A549 (cell line): ENCODE data around the gene BORCS6. TPM values are rescaled to one million over a fixed set of nuclear protein-coding genes. Genes with fewer than 3 reads are reported as not detected.

Experiments used
- ATAC-seq, 2 experiments: fragments of 200-7000 bp in 1 of 2; fragments of >200 bp in 1 of 2; cut with Nextera tagmentation in 1 of 2; cut with Tn5 transposase in 1 of 2; 3 replicates each; pipeline versions ENCODE4 v1.8.0 to v1.9.1; 2018 to 2020; ENCODE audit warnings: mild to moderate bottlenecking in 1 of 2, moderate library complexity in 1 of 2
- CTCF ChIA-PET: fragments of 300-600 bp; sonication (Branson Sonifier 250); formaldehyde crosslinking; extraction: SDS; loops from one replicate; lab custom pipeline; 2021; ENCODE audit warnings: antibody characterized with exemption, inconsistent platforms; lab: Yijun Ruan, JAX
- POLR2A ChIA-PET: fragments of 350-600 bp; formaldehyde crosslinking; extraction: SDS; loops from one replicate; lab custom pipeline; 2021; ENCODE audit warnings: antibody characterized with exemption, inconsistent platforms; lab: Yijun Ruan, JAX
- DNase-seq, 2 experiments: peaks; one replicate each; pipeline versions ENCODE4 v3.0.0 to v3.0.0-alpha.2; 2011 to 2016; ENCODE audit warnings: low read depth in 1 of 2, low spot score in 1 of 2
- FAIRE-seq: peaks from 2 replicates; lab custom pipeline; 2011; peaks lifted over from hg19 to GRCh38; lab: Jason Lieb, UNC
- H3K27ac ChIP-seq, 2 experiments: fragments of >200 bp; sonication (Bioruptor Twin); formaldehyde crosslinking; 3 replicates each; pipeline ENCODE4 v1.5.1; 2016 to 2017
- H3K4me1 ChIP-seq: fragments of >200 bp; sonication (Bioruptor Twin); formaldehyde crosslinking; 3 replicates; pipeline ENCODE4 v1.6.1; 2016
- H3K4me2 ChIP-seq: fragments of >200 bp; sonication (Bioruptor Twin); formaldehyde crosslinking; 3 replicates; pipeline ENCODE4 v1.6.1; 2016
- H3K4me3 ChIP-seq: fragments of >200 bp; sonication (Bioruptor Twin); formaldehyde crosslinking; 3 replicates; pipeline ENCODE4 v1.5.1; 2016
- H3K9me3 ChIP-seq: fragments of >200 bp; sonication (Bioruptor Twin); formaldehyde crosslinking; 3 replicates; pipeline ENCODE4 v1.6.1; 2016
- BHLHE40 ChIP-seq: IDR thresholded peaks from 2 replicates; pipeline ENCODE4 v1.6.1; 2012; ENCODE audit warnings: low read depth, low read length, inconsistent platforms
- CBX8 ChIP-seq: fragments of 200-600 bp; sonication (generic); IDR thresholded peaks from 2 replicates; pipeline ENCODE4 v1.6.1; 2016
- CHD2 ChIP-seq: fragments of 150-350 bp; IDR thresholded peaks from 2 replicates; pipeline ENCODE4 v1.6.1; 2014; ENCODE audit warnings: low read length; ENCODE audit not compliant: partially characterized antibody
- EP300 ChIP-seq, 2 experiments: fragments of >200 bp; sonication (Bioruptor Twin); formaldehyde crosslinking; IDR thresholded peaks; 2 replicates in 1 of 2; 3 replicates in 1 of 2; pipeline ENCODE4 v1.6.1; 2016 to 2017
- GATA3 ChIP-seq: IDR thresholded peaks from 2 replicates; pipeline ENCODE4 v1.6.1; 2012; ENCODE audit warnings: borderline replicate concordance
- HEYL ChIP-seq: fragments of 250-450 bp; sonication (Bioruptor Pico); IDR thresholded peaks from 2 replicates; pipeline ENCODE4 v1.8.0; 2021; ENCODE audit warnings: mild to moderate bottlenecking, moderate library complexity
- HOXB5 ChIP-seq: fragments of 250-450 bp; sonication (Bioruptor Pico); IDR thresholded peaks from 2 replicates; pipeline ENCODE4 v1.5.0; 2020; ENCODE audit warnings: mild to moderate bottlenecking, moderate library complexity
- JUN ChIP-seq, 2 experiments: fragments of >200 bp; sonication (Bioruptor Twin); formaldehyde crosslinking; IDR thresholded peaks; 2 replicates in 1 of 2; 3 replicates in 1 of 2; pipeline ENCODE4 v1.6.1; 2016 to 2017
- JUNB ChIP-seq: fragments of >200 bp; sonication (Bioruptor Twin); formaldehyde crosslinking; IDR thresholded peaks from 2 replicates; pipeline ENCODE4 v1.6.1; 2016
- KDM1A ChIP-seq: fragments of 200-600 bp; sonication (generic); IDR thresholded peaks from 2 replicates; pipeline ENCODE4 v1.6.1; 2016; ENCODE audit warnings: low read depth, mild to moderate bottlenecking
- MAZ ChIP-seq: fragments of 150-350 bp; IDR thresholded peaks from 2 replicates; pipeline ENCODE4 v1.6.1; 2014; ENCODE audit warnings: antibody characterized with exemption, low read depth, low read length, borderline replicate concordance
- MYC ChIP-seq: IDR thresholded peaks from 2 replicates; pipeline ENCODE4 v1.6.1; 2012; ENCODE audit warnings: mild to moderate bottlenecking, inconsistent platforms, low read length, improper control_type of control experiment, borderline replicate concordance
- NFE2L2 ChIP-seq: fragments of 150-350 bp; conservative IDR thresholded peaks from 2 replicates; pipeline ENCODE4 v1.6.1; 2014; ENCODE audit warnings: low read length
- NPAS2 ChIP-seq: fragments of 250-450 bp; sonication (Bioruptor Pico); IDR thresholded peaks from 2 replicates; pipeline ENCODE4 v1.8.0; 2022; ENCODE audit warnings: mild to moderate bottlenecking, moderate library complexity, borderline replicate concordance
- POLR2A ChIP-seq: IDR thresholded peaks from 2 replicates; pipeline ENCODE4 v1.6.1; 2012; ENCODE audit warnings: mild to moderate bottlenecking, low read length
- POLR2AphosphoS2 ChIP-seq: conservative IDR thresholded peaks from 2 replicates; pipeline ENCODE4 v1.6.1; 2012; ENCODE audit warnings: low read length, improper control_type of control experiment, inconsistent platforms
- RAD21 ChIP-seq, 2 experiments: fragments of >200 bp in 1 of 2; sonication (Bioruptor Twin) in 1 of 2; formaldehyde crosslinking in 1 of 2; IDR thresholded peaks in 1 of 2; conservative IDR thresholded peaks in 1 of 2; 2 replicates in 1 of 2; 3 replicates in 1 of 2; pipeline ENCODE4 v1.6.1; 2012 to 2018; ENCODE audit warnings: inconsistent platforms in 1 of 2
- RARB ChIP-seq: fragments of 250-450 bp; sonication (Bioruptor Pico); IDR thresholded peaks from 2 replicates; pipeline ENCODE4 v1.8.0; 2021; ENCODE audit warnings: mild to moderate bottlenecking, moderate library complexity
- RFX5 ChIP-seq: fragments of 450-650 bp; IDR thresholded peaks from 2 replicates; pipeline ENCODE4 v1.7.1; 2014; ENCODE audit warnings: antibody characterized with exemption, mild to moderate bottlenecking, moderate library complexity
- SMC3 ChIP-seq: fragments of >200 bp; sonication (Bioruptor Twin); formaldehyde crosslinking; IDR thresholded peaks from 3 replicates; pipeline ENCODE4 v1.6.1; 2018; ENCODE audit warnings: inconsistent platforms
- TFCP2L1 ChIP-seq: fragments of 250-450 bp; sonication (Bioruptor Pico); IDR thresholded peaks from 2 replicates; pipeline ENCODE4 v1.5.0; 2021; ENCODE audit warnings: mild to moderate bottlenecking
- ZC3H11A ChIP-seq: fragments of 450-650 bp; IDR thresholded peaks from 2 replicates; pipeline ENCODE4 v1.6.1; 2014; ENCODE audit warnings: antibody characterized with exemption, mild to moderate bottlenecking
- ZFP36 ChIP-seq: fragments of 450-650 bp; IDR thresholded peaks from 2 replicates; pipeline ENCODE4 v1.6.1; 2014; ENCODE audit warnings: borderline replicate concordance; ENCODE audit not compliant: partially characterized antibody
- ZNF302 ChIP-seq: fragments of 250-450 bp; sonication (Bioruptor Pico); IDR thresholded peaks from 2 replicates; pipeline ENCODE4 v1.9.0; 2021; ENCODE audit warnings: inconsistent platforms, mild to moderate bottlenecking, moderate library complexity
- WGBS: methylation state at CpG from one replicate; pipeline ENCODE4 v1.1.6; 2017; ENCODE audit errors: missing lambda C conversion rate; 5-methylcytosine and 5-hydroxymethylcytosine counted together
- polyA plus RNA-seq, 4 experiments: library from polyadenylated mRNA; depleted of rRNA in 3 of 4; stranded (reverse); fragments of >200 nt; fragmentation: RNase III in 1 of 4; extraction: RNeasy Plus Mini Kit Qiagen cat#74134 plus additional on column Dnase treatment in 1 of 4; gene quantifications; 2 replicates in 3 of 4; 3 replicates in 1 of 4; pipeline ENCODE4 v1.2.3, GENCODE V29; 2011 to 2017
- TF ChIP-seq, protein P1 (sequence below): fragments of 450-650 bp; IDR thresholded peaks from 2 replicates; pipeline ENCODE4 v1.6.1; 2014; ENCODE audit warnings: antibody characterized with exemption
- TF ChIP-seq, protein P2 (sequence below): IDR thresholded peaks from 2 replicates; pipeline ENCODE4 v1.6.1; 2012
- TF ChIP-seq, protein P3 (sequence below): fragments of >200 bp; sonication (Bioruptor Twin); formaldehyde crosslinking; IDR thresholded peaks from 2 replicates; pipeline ENCODE4 v1.6.1; 2016
- TF ChIP-seq, protein P4 (sequence below): fragments of 200-600 bp; sonication (generic); IDR thresholded peaks from 2 replicates; pipeline ENCODE4 v1.6.1; 2016; ENCODE audit warnings: antibody characterized with exemption, mild to moderate bottlenecking, moderate library complexity
- TF ChIP-seq, protein P5 (sequence below): fragments of >200 bp; sonication (Bioruptor Twin); formaldehyde crosslinking; IDR thresholded peaks from 3 replicates; pipeline ENCODE4 v1.6.1; 2016
- TF ChIP-seq, protein P6 (sequence below): IDR thresholded peaks from 2 replicates; pipeline ENCODE4 v1.6.1; 2012; ENCODE audit warnings: low read depth, borderline replicate concordance
- TF ChIP-seq, protein P7 (sequence below): IDR thresholded peaks from 2 replicates; pipeline ENCODE4 v1.6.1; 2012

The BORCS6 gene
- polyA plus RNA-seq, 2 of the 4 experiments (the other 2 are of a cell fraction): 3.0 to 6.6 TPM

DNA sequence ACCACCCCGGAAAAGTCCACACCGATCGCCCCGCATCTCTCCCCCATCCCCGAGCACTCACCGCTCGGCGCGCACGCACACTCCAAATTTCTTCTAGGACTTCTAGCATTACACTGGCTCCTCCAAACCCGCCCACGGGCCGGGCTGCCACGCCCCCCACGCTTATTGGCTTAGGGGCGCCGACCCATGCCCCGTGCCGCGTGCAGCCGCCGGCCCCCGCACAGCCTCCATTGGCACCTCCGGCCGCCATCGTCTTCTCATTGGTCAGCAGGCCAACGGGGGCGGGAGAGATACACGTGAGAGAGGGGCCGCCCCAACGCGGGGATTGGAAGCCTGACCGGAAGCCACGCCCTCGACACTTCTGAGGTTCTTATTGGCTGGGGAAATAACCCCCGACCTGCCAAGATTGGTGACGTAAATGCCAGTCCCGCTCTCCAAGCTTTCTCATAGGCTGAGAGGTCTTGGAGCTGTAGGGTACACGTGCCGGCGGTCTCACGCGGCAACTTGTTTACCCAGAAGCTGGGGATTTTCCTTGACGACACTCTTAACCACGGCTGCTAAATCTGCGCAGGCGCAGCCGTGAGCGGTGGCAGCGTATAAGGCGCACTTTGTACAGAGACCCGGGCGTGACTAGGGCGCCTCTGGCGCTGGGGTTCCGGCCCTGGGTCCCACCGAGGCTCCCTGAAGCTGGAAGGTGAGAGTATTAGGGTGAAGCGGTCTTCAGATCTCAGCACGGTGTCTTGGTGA is 33.6 kb downstream of the BORCS6 start:
- peak overlapping the region; percentile 65 for H3K4me3 ChIP-seq
- peaks cover 55% of the 10 kb centered on the region for H3K4me1 ChIP-seq
- H3K4me2 ChIP-seq: peak overlapping the region; percentile 91
- H3K9me3 ChIP-seq: no peaks in the 10 kb centered on the region
- POLR2A ChIA-PET: interaction anchor here (0.6 to 2.4 kb wide), 22 partner anchors 14 to 795 kb away, joined by 3 to 43 read pairs (median 5); partner anchors contain the start of genes BORCS6, CTC1, HES7 and SLC25A35
- WGBS: under 1% methylated on average over 55 of the region's 59 CpGs
- DNase-seq: peak; percentile 100
- TF ChIP-seq MYC (peak; percentile 56), POLR2A (peak; percentile 54), CBX8 (no peak), HEYL (CRISPR knock-in tag) (no peak), HOXB5 (CRISPR knock-in tag) (no peak), EP300 (IDR thresholded peaks at IDR 0.05) (no peak), TFCP2L1 (CRISPR knock-in tag) (no peak), SMC3 (no peak), RAD21 (conservative IDR thresholded peaks at IDR 0.05 in 1 of 2, IDR thresholded peaks at IDR 0.05 in 1 of 2) (peak; percentile 33 to 40; a peak in 2 of 5 replicates), JUNB (no peak), RFX5 (peak; percentile 88), RARB (no peak), KDM1A (no peak), GATA3 (peak; percentile 72), BHLHE40 (peak; percentile 92), ZFP36 (no peak), NPAS2 (CRISPR knock-in tag) (peak; percentile 100), JUN (IDR thresholded peaks at IDR 0.05) (peak; percentile 25 to 89; a peak in 3 of 5 replicates), NFE2L2 (peak; percentile 27; the same call in 1 of the 2 replicates), CHD2 (peak; percentile 24), ZC3H11A (no peak), MAZ (peak; percentile 61; the same call in 1 of the 2 replicates), POLR2AphosphoS2 (no peak; the same call in 1 of the 2 replicates), ZNF302 (CRISPR knock-in tag) (no peak)
- TF ChIP-seq, protein P1, sequence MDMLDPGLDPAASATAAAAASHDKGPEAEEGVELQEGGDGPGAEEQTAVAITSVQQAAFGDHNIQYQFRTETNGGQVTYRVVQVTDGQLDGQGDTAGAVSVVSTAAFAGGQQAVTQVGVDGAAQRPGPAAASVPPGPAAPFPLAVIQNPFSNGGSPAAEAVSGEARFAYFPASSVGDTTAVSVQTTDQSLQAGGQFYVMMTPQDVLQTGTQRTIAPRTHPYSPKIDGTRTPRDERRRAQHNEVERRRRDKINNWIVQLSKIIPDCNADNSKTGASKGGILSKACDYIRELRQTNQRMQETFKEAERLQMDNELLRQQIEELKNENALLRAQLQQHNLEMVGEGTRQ: peak; percentile 81
- TF ChIP-seq, protein P2, sequence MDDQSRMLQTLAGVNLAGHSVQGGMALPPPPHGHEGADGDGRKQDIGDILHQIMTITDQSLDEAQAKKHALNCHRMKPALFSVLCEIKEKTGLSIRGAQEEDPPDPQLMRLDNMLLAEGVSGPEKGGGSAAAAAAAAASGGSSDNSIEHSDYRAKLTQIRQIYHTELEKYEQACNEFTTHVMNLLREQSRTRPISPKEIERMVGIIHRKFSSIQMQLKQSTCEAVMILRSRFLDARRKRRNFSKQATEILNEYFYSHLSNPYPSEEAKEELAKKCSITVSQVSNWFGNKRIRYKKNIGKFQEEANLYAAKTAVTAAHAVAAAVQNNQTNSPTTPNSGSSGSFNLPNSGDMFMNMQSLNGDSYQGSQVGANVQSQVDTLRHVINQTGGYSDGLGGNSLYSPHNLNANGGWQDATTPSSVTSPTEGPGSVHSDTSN: peak; percentile 90
- TF ChIP-seq, protein P3, sequence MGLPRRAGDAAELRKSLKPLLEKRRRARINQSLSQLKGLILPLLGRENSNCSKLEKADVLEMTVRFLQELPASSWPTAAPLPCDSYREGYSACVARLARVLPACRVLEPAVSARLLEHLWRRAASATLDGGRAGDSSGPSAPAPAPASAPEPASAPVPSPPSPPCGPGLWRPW: no peak
- TF ChIP-seq, protein P4, sequence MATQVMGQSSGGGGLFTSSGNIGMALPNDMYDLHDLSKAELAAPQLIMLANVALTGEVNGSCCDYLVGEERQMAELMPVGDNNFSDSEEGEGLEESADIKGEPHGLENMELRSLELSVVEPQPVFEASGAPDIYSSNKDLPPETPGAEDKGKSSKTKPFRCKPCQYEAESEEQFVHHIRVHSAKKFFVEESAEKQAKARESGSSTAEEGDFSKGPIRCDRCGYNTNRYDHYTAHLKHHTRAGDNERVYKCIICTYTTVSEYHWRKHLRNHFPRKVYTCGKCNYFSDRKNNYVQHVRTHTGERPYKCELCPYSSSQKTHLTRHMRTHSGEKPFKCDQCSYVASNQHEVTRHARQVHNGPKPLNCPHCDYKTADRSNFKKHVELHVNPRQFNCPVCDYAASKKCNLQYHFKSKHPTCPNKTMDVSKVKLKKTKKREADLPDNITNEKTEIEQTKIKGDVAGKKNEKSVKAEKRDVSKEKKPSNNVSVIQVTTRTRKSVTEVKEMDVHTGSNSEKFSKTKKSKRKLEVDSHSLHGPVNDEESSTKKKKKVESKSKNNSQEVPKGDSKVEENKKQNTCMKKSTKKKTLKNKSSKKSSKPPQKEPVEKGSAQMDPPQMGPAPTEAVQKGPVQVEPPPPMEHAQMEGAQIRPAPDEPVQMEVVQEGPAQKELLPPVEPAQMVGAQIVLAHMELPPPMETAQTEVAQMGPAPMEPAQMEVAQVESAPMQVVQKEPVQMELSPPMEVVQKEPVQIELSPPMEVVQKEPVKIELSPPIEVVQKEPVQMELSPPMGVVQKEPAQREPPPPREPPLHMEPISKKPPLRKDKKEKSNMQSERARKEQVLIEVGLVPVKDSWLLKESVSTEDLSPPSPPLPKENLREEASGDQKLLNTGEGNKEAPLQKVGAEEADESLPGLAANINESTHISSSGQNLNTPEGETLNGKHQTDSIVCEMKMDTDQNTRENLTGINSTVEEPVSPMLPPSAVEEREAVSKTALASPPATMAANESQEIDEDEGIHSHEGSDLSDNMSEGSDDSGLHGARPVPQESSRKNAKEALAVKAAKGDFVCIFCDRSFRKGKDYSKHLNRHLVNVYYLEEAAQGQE: peak; percentile 48; the same call in 1 of the 2 replicates
- TF ChIP-seq, protein P5, sequence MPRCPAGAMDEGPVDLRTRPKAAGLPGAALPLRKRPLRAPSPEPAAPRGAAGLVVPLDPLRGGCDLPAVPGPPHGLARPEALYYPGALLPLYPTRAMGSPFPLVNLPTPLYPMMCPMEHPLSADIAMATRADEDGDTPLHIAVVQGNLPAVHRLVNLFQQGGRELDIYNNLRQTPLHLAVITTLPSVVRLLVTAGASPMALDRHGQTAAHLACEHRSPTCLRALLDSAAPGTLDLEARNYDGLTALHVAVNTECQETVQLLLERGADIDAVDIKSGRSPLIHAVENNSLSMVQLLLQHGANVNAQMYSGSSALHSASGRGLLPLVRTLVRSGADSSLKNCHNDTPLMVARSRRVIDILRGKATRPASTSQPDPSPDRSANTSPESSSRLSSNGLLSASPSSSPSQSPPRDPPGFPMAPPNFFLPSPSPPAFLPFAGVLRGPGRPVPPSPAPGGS: peak; percentile 26; the same call in 1 of the 3 replicates
- TF ChIP-seq, protein P6, sequence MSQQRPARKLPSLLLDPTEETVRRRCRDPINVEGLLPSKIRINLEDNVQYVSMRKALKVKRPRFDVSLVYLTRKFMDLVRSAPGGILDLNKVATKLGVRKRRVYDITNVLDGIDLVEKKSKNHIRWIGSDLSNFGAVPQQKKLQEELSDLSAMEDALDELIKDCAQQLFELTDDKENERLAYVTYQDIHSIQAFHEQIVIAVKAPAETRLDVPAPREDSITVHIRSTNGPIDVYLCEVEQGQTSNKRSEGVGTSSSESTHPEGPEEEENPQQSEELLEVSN: peak; percentile 88
- TF ChIP-seq, protein P7, sequence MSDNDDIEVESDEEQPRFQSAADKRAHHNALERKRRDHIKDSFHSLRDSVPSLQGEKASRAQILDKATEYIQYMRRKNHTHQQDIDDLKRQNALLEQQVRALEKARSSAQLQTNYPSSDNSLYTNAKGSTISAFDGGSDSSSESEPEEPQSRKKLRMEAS: peak; percentile 100
- H3K27ac ChIP-seq: peak overlapping the region; percentile 89 to 93
- CTCF ChIA-PET: interaction anchor here (0.8 to 19.5 kb wide), 13 partner anchors 11 to 139 kb away, joined by 3 to 601 read pairs (median 6); partner anchors contain the start of genes BORCS6, HES7 and SLC25A35
- FAIRE-seq: peak; percentile 99
- peak; percentile 57 to 73 for ATAC-seq
